Endothelial cell (in vitro differentiated cells): ENCODE data around the gene SLC9A9. TPM values are rescaled to one million over a fixed set of nuclear protein-coding genes. Genes with fewer than 3 reads are reported as not detected.

Source experiments
- DNase-seq: peaks from one replicate; pipeline ENCODE4 v3.0.0; 2021; ENCODE audit warnings: low spot score
- H3K27ac Mint-ChIP-seq: one replicate; pipeline ENCODE4 v1.8.0; 2021; ENCODE audit warnings: mixed read lengths, inconsistent platforms; ENCODE audit not compliant: unreplicated experiment
- H3K27me3 Mint-ChIP-seq: one replicate; pipeline ENCODE4 v1.8.0; 2021; ENCODE audit warnings: mild to moderate bottlenecking, moderate library complexity, mixed read lengths, inconsistent platforms; ENCODE audit not compliant: unreplicated experiment
- H3K36me3 Mint-ChIP-seq: one replicate; pipeline ENCODE4 v1.8.0; 2021; ENCODE audit warnings: mild to moderate bottlenecking, low read depth, mixed read lengths, inconsistent platforms; ENCODE audit not compliant: unreplicated experiment
- H3K4me1 Mint-ChIP-seq: one replicate; pipeline ENCODE4 v1.8.0; 2021; ENCODE audit warnings: mild to moderate bottlenecking, mixed read lengths, inconsistent platforms; ENCODE audit not compliant: unreplicated experiment
- H3K4me3 Mint-ChIP-seq: one replicate; pipeline ENCODE4 v1.8.0; 2021; ENCODE audit warnings: mild to moderate bottlenecking, mixed read lengths, inconsistent platforms; ENCODE audit not compliant: unreplicated experiment
- H3K9me3 Mint-ChIP-seq: one replicate; pipeline ENCODE4 v1.8.0; 2021; ENCODE audit warnings: mixed read lengths, inconsistent platforms; ENCODE audit not compliant: unreplicated experiment
- CTCF ChIP-seq: fragments of 200-600 bp; sonication (generic); IDR thresholded peaks from one replicate; pipeline ENCODE4 v1.5.0; 2021; ENCODE audit warnings: antibody characterized with exemption; ENCODE audit not compliant: unreplicated experiment
- total RNA-seq: library from RNA; stranded (reverse); fragmentation: NEBNext Ultra II Directional; extraction: Animal tissue kit (Norgen Biotek cat#: 25700); gene quantifications from one replicate; pipeline ENCODE4 v1.2.1, GENCODE V29; 2021; ENCODE audit not compliant: unreplicated experiment

Gene SLC9A9
- total RNA-seq, 1 donor from 2014 or later: 7.9 TPM

DNA sequence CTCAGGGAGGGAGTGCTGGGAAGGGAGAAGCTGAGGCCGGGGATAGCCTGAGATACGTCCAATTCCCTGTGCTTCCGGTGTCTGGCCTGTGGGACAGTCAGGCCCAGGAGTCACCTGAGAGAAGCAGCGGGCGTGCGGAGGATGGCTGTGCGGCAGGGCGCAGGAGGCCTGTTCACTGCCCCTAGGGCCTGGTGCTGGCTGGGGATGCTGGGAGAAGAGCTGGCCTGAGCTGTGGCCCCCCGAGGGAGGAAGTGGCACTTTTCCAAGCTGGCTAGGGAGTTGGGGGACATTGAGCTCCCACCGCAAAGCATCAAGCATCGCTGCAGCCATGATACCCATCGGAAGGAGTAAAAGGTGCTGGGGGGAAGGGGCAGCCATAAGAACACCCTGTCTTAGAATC is 619.9 kb downstream of the SLC9A9 start:
- H3K4me1 Mint-ChIP-seq: no peaks in the 10 kb centered on the region

GRCh38 chr3:143226678-143227291 is 621.5 kb downstream of the SLC9A9 start:
- no peaks in the 10 kb centered on the region for H3K4me1 Mint-ChIP-seq
- no peak overlapping the region for H3K4me3 Mint-ChIP-seq
- no peak for TF ChIP-seq CTCF
- no peaks in the 10 kb centered on the region for H3K27me3 Mint-ChIP-seq
- DNase-seq: no peak
- H3K36me3 Mint-ChIP-seq: no peaks in the 10 kb centered on the region
- H3K9me3 Mint-ChIP-seq: no peaks in the 10 kb centered on the region
- H3K27ac Mint-ChIP-seq: no peak overlapping the region

More for the DNA sequence above, 619.9 kb downstream of the SLC9A9 start:
- H3K4me3 Mint-ChIP-seq: no peak overlapping the region
- no peaks in the 10 kb centered on the region for H3K9me3 Mint-ChIP-seq
- no peaks in the 10 kb centered on the region for H3K27me3 Mint-ChIP-seq
- H3K36me3 Mint-ChIP-seq: no peaks in the 10 kb centered on the region
- no peak for DNase-seq
- TF ChIP-seq CTCF: no peak
- no peak overlapping the region for H3K27ac Mint-ChIP-seq

- no peaks in the 10 kb centered on the region for H3K4me1 Mint-ChIP-seq
- no peaks in the 10 kb centered on the region for H3K9me3 Mint-ChIP-seq
- H3K27me3 Mint-ChIP-seq: no peaks in the 10 kb centered on the region
- no peaks in the 10 kb centered on the region for H3K36me3 Mint-ChIP-seq
- no peak for TF ChIP-seq CTCF
- no peak for DNase-seq
- no peak overlapping the region for H3K4me3 Mint-ChIP-seq
- H3K27ac Mint-ChIP-seq: no peak overlapping the region
Measured at GRCh38 chr3:143224716-143225115, 623.6 kb downstream of the SLC9A9 start.

DNA sequence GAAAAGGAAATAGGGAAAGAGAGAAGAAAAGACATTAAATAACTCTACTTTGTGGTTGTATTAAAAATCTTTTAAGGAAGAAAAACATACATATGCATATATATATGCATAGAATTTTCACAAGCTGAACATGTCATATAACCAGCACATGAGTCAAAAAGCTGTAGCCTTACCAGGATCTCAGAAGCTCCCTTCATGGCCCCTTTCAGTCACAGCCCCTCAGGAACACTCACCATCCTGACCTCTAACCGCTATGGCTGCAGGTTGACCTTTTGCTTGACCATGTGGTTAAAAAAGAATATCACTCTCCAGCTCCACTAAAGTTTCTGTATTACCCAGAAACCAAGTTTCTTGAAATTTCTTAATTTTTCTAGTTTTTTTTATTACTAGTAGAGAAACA is 625.3 kb downstream of the SLC9A9 start:
- no peaks in the 10 kb centered on the region for H3K36me3 Mint-ChIP-seq
- H3K4me1 Mint-ChIP-seq: no peaks in the 10 kb centered on the region
- no peak overlapping the region for H3K4me3 Mint-ChIP-seq
- H3K27me3 Mint-ChIP-seq: no peaks in the 10 kb centered on the region
- no peak overlapping the region for H3K27ac Mint-ChIP-seq
- no peak for DNase-seq
- H3K9me3 Mint-ChIP-seq: no peaks in the 10 kb centered on the region
- TF ChIP-seq CTCF: no peak

DNA sequence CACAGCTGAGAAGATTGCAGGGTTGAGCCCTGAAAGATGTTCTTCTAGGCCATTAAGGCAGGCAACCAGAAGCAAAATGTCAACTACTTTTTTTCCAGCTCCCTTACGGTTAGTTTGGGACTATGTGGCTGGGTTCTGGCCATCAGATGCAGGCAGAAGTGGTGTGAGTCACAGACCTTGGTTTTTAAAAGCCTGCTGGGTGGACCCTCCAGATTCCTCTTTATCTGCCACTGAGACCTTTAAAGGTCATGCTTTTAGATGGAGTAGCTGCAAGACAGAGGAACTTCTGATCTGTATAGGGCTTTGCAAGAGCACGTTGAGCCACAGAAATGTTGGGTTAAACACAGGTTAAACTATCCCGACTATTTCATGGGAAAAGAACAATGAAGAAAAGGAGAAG is 625.8 kb downstream of the SLC9A9 start:
- H3K4me3 Mint-ChIP-seq: no peak overlapping the region
- no peaks in the 10 kb centered on the region for H3K36me3 Mint-ChIP-seq
- no peaks in the 10 kb centered on the region for H3K4me1 Mint-ChIP-seq
- no peak overlapping the region for H3K27ac Mint-ChIP-seq
- H3K27me3 Mint-ChIP-seq: no peaks in the 10 kb centered on the region
- no peak for TF ChIP-seq CTCF
- no peaks in the 10 kb centered on the region for H3K9me3 Mint-ChIP-seq
- DNase-seq: no peak
